Measurements from ENCODE around the gene MS4A6E. TPM values are rescaled to one million over a fixed set of nuclear protein-coding genes. Genes with fewer than 3 reads are reported as not detected.

MS4A6E gene
- total RNA-seq (2022; extraction: Qiagen RNA extraction; ENCODE audit: low read depth) = not detected in 5 replicates

GRCh38 chr11:60326955-60327354 is at the start of gene MS4A6E:
TSS of gene MS4A6E (plus strand) at chr11:60327255. CDS start at chr11:60334896, 7,641 bp downstream.

GRCh38 chr11:60280412-60280811 is 46.6 kb upstream of the MS4A6E start, which contains the start of gene MS4A4A:
TSS of gene MS4A4A (plus strand) at chr11:60280666. CDS start at chr11:60280676, 10 bp downstream.

GRCh38 chr11:60378354-60378753 is 51.3 kb downstream of the MS4A6E start, which contains the start of gene MS4A7:
TSS of gene MS4A7 (plus strand) at chr11:60378532. CDS start at chr11:60383142, 4,610 bp downstream.

Other genes with a start within 250 kb of the MS4A6E start
- not detected in 5 replicates for gene MS4A2, start 238.6 kb upstream of the MS4A6E start, total RNA-seq (2022; extraction: Qiagen RNA extraction; ENCODE audit: low read depth)
- gene MS4A6A, start 144.2 kb upstream of the MS4A6E start, total RNA-seq (2022; extraction: Qiagen RNA extraction; ENCODE audit: low read depth) = not detected in 5 replicates
- gene MS4A4E, start 84.1 kb upstream of the MS4A6E start, total RNA-seq (2022; extraction: Qiagen RNA extraction; ENCODE audit: low read depth) = not detected in 5 replicates
- gene MS4A4A, start 46.6 kb upstream of the MS4A6E start, total RNA-seq (2022; extraction: Qiagen RNA extraction; ENCODE audit: low read depth) = not detected in 5 replicates
- not detected in 5 replicates for gene MS4A7, start 51.3 kb downstream of the MS4A6E start, total RNA-seq (2022; extraction: Qiagen RNA extraction; ENCODE audit: low read depth)
- not detected in 5 replicates for gene MS4A14, start 69.2 kb downstream of the MS4A6E start, total RNA-seq (2022; extraction: Qiagen RNA extraction; ENCODE audit: low read depth)
- gene MS4A5, start 102.3 kb downstream of the MS4A6E start, total RNA-seq (2022; extraction: Qiagen RNA extraction; ENCODE audit: low read depth) = not detected in 5 replicates
- gene MS4A1, start 128.6 kb downstream of the MS4A6E start, total RNA-seq (2022; extraction: Qiagen RNA extraction; ENCODE audit: low read depth) = not detected in 5 replicates
- not detected in 5 replicates for gene MS4A12, start 165.5 kb downstream of the MS4A6E start, total RNA-seq (2022; extraction: Qiagen RNA extraction; ENCODE audit: low read depth)
- gene MS4A13, start 188.1 kb downstream of the MS4A6E start, total RNA-seq (2022; extraction: Qiagen RNA extraction; ENCODE audit: low read depth) = not detected in 5 replicates

Data from A549 treated with DMSO at 1 μM for 4 hours (cell line).